DMS 273 (cell line): ENCODE results near the gene NCKAP1.
A peak's percentile ranks its signal among the peaks of the same experiment; 100 is the strongest.
"Not testable (repeated sequence)": the region's sequence is repeated elsewhere in the genome, so short reads cannot be mapped to it uniquely, and the experiment has no call there.

Experiments used
- DNase-seq: peaks from one replicate; lab custom pipeline; 2025; ENCODE audit not compliant: unreplicated experiment; lab: John Stamatoyannopoulos, UW

The NCKAP1 gene

DNA sequence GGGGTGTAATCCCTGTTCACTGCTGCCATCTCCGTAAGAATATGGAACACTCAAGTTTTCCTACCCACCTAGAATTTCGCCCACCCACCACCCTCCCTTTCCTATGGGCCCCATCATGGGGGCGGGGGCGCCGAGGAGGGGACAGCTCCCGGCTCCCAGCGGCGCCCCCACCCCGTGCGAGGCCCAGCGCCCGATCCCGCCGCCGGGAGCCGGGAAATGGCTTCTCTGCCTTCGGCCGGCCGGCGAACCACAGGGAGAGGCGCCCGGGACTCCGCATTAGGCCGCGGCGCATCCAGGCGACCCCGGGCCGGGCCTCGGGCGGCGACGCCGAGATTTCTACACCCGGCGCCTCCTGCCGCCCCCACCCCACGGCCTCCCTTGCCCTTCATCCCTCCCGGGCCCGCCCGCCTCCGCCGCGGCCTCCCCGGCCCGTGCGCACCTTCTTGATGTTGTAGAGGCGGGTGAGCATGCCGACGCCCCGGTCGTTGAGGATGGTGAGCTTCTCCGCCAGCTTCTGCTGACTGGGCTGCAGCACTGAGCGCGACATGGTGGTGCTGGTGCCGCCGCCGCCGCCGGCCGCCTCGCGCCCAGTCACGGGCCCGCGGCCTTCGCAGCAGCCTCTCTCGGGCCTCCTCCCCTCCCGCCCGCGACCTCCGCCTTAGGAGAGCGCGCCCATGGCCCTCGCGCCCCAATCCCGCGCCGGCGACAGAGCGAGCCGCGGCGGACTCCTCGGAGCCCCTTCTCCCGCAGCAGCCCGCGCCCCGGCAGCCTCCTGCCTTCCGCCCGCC is 510 bp downstream of the NCKAP1 start:
- peak; percentile 77 for DNase-seq

DNA sequence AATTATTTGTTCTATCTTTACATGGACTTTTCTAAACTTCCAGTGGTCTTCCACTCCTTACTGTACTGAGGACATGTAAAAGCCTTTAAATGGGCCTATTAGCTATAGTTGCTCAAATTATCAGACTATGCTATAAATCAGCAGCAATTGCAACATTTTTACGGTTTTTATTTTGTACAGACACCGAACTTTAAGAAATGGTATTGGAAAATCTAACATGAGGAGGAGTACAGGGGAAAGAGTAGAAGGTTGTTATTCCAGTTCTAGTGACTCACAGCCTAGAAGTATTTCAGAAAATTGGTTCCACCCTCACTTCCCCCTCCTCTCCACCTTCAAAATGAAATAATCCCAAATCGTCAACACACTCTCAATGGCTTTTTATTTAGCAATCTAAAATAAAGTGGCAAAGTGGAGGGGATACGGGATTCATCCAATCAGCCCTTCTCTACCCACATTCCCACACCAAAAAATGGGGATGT is 1.1 kb downstream of the NCKAP1 start:
- no peak for DNase-seq

DNA sequence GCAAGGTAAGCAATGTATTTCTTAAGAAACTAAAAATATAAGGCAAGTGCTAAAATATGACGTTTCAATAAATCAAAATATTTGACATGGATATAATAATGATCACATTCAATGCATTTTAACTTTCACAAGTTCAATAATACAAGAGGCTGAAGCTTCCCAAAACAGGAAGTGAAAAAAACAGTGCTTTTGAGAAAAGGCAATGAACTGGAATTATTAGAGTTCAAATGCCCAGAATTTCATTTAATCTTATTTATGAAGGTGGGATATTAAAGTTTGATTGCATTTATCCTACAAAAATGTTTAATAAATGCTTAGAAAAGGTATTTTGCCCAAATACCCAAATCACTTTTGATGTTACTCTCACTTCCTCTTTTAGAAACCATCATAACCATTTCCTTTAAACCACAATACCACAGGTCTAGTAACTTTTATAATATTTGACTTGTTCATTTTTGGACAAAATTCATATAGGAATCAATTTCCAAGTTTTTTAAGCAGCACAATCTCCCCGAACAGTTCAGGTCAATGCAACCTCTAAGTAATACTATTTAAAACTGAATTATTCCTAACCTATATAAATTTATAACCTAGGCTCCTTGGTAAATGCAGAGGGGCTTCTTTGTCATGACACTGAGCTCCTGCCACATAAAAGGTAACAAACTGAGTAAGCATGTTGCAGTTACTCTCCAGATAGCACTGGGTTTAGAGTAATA is 2.1 kb downstream of the NCKAP1 start:
- no peak for DNase-seq

DNA sequence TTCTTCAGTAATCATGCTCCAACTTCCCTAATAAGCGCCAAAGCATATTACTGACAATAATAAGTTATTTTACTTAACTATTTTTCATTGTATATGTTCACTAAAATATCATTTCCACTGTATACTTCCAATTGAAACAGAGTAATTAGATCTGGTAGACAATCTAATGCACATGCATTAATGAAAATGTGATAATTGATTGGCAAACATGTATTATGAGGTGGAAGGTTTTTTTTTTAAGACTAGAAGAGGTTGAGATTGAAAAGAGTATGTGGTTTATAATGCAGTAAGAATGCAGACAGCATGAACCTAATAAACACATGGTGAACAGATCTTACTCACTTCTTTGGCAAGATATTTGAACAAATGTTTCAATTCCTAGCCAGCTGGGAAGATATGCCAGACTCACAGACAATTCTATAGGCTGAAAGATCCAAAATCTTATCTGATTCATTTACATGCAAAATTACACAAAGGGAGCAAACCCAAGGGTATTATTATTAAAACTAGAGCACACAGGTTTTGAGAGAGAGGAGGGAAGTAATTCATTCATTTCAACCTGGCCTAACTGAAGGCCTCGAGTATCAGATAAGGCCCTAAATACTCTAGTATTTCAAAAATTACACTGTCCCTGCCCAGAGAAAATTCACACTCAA is 2.8 kb downstream of the NCKAP1 start:
- DNase-seq: peak; percentile 61

DNA sequence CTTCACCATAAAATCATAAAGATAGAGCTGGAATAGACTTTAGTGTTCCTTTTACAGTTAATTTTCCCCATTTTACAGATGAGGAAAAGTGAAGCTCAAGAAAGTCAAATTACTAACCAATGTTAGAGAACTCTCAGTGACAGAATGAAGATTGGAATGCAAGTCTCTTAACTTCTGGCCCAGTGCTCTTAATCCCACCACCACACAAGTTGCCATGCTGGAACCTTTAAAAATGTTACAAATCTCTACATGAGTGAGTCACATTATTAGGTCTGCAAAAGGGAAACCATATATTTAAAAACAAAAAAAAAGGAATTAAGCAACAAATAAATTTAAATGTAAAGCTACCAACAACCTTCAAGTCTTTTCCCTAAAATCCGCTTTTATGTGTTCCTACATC is 3.5 kb downstream of the NCKAP1 start:
- no peak for DNase-seq

- no peak for DNase-seq
These were observed 4.3 kb downstream of the NCKAP1 start for GRCh38 chr2:183033951-183034350.

DNA sequence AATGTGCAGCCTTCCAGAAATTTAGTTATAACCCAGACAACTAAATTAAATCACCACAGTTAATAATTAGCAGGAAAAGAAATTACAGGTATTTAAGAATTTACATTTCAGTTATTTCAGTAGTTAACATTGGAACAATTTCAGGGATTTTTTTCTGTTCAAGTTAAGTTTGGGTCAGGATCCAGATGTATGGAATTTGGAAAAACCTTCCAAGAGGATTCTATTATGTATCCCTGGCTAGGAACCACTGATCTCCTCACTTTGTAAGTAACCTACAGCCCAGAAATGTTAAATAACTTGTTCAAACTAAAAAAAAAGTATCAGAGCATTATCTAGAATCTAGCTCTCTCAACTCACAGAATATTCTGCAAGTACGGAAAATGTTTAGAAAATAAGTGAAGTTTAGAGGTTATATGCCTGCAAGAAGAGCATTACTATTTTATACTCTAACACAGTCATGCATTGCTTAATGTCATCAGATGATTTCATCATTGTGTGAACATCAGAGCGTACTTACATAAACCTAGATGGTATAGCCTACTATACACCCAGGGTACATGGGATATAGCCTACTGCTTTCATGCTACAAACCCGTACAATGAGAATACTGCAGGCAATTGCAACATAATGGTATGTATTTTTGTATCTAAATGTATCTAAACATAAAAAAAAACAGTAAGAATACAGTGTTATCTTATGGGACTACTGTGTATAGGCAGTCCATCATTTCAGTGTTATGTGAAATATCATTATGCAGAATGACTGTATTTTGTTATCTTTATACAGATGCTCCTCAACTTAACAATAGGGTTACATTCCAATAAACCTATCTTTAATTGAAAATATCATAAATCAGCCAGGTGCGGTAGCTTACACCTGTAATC is 6.1 kb downstream of the NCKAP1 start:
- no peak for DNase-seq

GRCh38 chr2:183029219-183029618 is 9.0 kb downstream of the NCKAP1 start:
- DNase-seq: no peak

DNA sequence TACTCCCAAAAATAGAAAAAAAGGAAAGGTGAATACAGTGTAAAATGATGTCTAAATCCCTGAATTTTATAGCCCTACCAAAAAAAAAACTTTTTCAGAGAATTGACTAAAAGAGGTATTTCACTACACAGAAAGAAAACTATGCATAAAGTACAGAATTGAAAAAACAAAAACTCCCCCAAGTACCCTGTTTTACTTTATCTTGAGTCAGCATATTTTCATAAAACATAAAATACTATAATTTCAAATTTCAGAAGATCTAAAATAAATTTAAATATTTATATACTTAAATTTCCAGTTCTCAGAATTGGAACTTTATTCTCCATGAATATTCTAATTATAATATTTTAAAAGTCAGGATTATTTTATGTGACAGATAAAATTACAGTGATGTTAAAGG is 10.1 kb downstream of the NCKAP1 start:
- no peak for DNase-seq

DNA sequence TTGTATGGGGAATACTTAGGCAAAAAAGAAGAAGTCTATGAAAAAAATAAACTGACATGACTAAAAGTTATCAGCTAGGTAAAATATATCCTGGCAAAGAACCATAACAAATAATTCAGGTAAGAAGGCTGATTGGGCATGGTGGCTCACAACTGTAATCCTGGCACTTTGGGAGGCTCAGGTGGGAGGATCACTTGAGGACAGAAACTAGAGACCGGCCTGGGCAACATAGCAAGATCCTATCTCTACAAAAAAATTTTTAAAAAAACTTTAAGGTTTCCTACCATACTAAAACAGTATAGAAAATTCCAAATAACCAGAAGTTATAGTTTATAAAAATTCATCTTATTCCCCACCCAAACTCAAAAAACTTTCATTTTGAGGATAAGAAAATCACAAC is 10.8 kb downstream of the NCKAP1 start:
- DNase-seq: no peak

DNA sequence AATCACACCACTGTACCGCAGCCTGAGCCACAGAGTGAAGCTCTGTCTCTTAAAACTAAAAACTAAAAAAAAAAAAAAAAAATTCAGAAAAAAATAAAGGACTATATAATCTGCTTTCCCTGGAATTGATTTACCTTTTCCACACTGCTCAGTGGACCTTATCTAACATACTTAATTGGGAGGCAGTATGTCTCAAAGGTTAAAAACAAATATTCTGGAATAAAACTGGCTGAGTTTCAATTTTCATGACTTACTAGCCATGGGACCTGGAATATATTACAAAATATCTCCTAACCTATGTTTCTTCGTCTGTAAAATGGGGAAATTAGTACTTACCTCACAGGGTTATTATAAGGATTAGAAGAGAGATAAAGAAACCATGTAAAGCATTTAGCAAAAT is 11.8 kb downstream of the NCKAP1 start:
- no peak for DNase-seq

DNA sequence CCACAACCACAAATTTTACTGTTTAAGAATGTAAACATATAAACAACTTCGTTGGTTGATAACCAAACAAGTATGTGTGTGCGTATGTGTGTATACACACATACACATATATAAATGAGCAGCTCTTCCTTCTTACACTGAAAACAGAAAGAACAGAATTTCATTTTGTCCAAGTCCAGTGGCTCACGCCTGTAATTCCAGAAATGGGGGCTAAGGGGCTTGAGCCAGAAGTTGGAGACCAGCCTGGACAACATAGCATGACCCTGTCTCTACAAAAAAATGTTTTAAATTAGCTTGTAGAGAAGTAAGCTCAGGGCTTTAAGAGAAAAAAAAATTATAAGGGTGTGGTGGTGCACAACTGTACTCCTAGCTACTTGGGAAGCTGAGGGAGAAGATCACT is 12.3 kb downstream of the NCKAP1 start:
- DNase-seq: no peak

DNA sequence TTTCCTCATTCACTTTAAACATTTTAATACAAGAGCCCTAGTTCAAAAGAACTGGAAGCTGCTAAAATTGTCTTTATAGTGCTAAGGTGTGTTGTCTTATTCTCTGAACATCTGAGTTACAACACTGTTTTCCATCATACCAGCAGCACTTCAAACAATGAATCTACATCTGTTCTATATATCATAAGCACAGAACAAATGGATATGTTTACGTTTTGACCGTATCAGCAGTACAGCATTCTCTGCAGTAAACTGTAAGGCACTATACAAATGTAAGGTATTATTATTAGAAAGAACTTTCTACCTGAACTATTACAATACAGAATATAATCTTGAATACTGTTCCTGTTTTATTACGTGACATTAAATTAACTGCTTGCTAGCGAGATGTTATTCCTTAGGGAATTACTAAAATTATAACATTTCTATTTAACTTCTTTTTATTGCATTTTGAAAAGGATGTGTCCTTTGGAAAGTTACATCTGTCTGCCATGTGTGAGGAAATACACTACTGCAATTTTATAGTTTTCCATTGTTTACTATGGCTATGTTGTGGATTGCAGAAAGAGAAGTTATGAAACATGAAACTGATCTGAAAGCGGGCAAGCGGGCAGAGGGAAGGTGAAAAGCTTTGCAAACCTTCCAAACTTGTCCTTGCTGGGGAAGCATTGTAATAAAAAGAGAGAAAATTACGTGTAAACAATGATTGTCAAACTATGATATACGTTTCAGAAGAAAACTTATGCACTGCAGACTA is 13.7 kb downstream of the NCKAP1 start:
- DNase-seq: no peak

DNA sequence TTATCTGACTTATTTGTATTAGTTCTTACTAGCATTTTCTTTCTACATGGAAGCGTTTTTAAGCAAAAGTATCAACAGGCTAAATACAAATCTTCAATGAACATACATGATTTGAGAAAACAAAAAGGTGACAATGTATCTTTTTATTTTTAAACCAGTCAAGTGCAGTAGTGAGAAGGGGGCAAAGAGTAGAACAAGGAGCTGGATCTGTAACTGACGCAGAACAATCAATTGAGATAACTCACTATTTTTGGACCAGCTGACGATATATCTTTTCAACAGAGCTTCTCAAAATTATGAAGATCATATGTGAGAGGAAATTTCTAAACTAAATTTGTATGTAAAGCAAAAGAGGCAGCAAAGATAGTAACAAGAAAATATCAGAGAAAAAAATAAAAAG is 15.5 kb downstream of the NCKAP1 start:
- no peak for DNase-seq

DNA sequence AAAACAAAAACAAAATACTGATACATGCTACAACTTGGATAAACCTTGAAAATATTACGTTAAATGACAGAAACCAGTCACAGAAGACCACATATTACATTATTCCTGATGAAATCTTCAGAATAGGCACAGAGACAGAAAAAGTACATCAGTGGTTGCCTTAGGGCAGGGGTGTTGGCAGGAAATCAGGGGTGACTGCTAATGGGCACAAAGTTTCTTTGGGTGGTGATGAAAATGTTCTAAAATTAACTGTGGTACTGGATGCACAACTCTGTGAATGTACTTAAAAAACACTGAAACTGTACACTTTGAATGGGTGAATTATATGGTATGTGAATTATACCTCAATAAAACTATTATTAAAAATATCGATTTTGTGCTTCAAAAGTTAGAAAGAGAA is 16.6 kb downstream of the NCKAP1 start:
- DNase-seq: no peak

DNA sequence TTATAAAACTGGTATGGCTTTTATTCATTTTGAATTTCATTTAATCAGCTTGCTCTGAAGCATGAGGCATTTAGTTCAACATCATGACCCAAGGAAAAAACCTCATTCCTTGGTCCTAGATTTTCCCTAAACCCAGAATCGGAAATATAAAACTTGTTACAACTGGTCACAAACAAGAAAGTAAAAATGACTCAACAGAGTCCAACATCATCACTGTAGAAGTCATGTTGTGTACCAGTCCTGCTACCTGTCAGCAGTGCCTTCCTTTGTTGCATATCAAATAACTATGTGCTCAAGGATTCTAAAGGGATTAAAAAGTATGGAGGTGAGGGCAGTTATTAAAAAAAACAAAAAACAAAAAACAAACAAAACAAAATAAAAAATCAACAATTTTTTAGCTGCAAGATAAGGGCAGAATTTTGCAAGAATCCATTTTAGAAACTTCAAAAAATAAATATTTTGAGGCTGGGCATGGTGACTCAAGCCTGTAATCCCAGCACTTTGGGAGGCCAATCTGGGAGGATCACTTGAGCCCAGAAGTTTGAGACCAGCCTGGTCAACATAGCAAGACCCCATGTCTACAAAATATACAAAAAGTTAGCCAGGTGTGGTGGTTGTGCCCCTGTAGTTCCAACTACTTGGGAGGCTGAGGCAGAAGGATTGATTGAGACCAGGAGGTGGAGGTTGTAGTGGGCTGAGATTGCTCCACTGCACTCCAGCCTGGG is 18.4 kb downstream of the NCKAP1 start:
- DNase-seq: no peak

DNA sequence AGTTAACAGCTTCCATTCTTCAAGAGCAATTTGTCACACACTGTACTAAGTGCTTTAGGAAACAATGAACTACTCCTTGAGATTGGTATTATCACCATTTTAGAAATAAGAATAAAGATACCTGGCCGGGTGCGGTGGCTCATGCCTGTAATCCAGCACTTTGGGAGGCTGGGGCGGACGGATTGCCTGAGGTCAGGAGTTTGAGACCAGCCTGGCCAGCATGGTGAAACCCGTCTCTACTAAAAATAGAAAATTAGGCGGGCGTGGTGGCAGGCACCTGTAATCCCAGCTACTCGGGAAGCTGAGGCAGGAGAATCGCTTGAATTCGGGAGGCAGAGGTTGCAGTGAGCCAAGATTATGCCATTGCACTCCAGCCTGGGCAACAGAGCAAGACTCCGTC is 20.4 kb downstream of the NCKAP1 start:
- not testable (repeated sequence) for DNase-seq

DNA sequence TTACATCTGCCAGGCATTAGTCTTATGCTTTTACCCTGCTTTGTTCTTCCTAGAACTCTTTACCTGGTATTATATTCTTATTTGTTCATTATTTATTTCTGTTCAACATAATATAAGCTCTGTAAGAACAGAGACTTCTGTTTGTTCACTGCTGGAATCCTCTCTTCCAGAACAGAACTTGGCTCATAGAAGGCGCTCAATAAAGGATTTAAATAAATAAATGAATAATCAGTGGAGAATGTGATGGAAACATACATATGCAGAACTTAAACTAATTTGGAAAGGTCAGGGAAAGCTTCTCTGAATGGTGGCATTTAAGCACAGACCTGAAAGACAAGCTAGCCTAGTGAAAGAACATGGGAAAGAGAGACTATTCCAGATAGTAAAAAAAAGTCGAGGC is 24.3 kb downstream of the NCKAP1 start:
- DNase-seq: no peak

DNA sequence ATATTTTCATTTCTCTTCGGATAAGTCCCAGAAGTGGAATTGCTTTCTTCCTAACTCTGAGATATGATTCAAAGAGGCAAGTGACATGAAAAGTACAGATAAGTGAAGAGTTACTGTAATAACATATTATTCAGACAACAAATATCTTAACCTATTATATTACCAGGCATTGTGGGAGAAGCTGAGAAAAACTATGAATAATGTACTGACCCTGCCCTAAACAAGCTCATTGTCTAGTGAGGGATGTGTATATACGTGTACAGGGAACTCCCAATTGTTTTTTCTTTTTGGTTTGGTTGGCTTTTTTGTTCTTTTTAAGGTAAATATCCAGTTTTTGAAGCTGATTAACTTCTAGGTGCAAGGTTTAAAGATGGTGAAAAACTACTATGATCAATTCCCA is 26.5 kb downstream of the NCKAP1 start:
- no peak for DNase-seq

- DNase-seq: peak; percentile 89
These were observed 28.1 kb downstream of the NCKAP1 start for GRCh38 chr2:183010112-183010511.
